ENCODE measurements around the gene HLCS. TPM values are rescaled to one million over a fixed set of nuclear protein-coding genes. Genes with fewer than 3 reads are reported as not detected.

Gene HLCS
- total RNA-seq, 1 experiment from 2014 or later = 12.7 TPM

DNA sequence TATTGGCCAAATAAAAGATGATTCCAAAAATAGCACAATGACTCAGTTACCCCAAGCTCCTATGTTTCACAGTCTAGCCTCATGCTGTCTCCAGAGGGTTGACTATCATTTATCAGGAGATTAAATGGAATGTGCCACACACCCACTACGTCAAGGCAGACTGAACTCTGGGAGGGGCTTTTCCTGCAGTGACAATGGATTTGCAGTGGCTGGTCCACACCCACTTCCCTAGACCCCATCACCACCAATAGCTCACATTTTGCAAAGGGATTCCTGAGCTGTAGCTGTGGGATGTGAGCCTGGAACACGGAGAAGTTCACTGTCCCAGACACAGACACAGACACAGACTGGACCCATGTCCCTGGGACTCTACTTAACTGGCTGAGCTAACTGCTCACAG is 77.1 kb downstream of the HLCS start:
- H2BK15ac ChIP-seq (ENCODE audit: low read depth, low read length) = no peak overlapping the region
- no peaks in the 10 kb centered on the region for H3K9me3 ChIP-seq (ENCODE audit: control insufficient read depth, low read depth, low read length)
- Mint-ChIP-seq H3K27me3 (ENCODE audit: low read depth) (no peaks in the 10 kb centered on the region; the same call in 1 of the 2 replicates), H3K36me3 (ENCODE audit: insufficient read depth in 1 of 3, low read depth in 3 of 3) (peaks cover 3 to 9% (median 8%) of the 10 kb centered on the region in 3 experiments), H3K27ac (no peak overlapping the region), H3K9me3 (peaks cover 0 to 4% of the 10 kb centered on the region in 2 experiments; a peak in 1 of 5 replicates), H3K4me1 (peaks cover 14 to 18% of the 10 kb centered on the region in 2 experiments), H3K4me3 (no peak overlapping the region)
- no peak overlapping the region for H3K9ac ChIP-seq (ENCODE audit: extremely low read depth, insufficient read length, low read length)
- H3K4ac ChIP-seq (ENCODE audit: low read depth, low read length) = no peak overlapping the region
- no peak overlapping the region for H4K5ac ChIP-seq (ENCODE audit: insufficient read length, low read depth, low read length)
- H2AFZ ChIP-seq (ENCODE audit: low read length) = no peak overlapping the region
- TF ChIP-seq CTCF (conservative IDR thresholded peaks at IDR 0.05) = no peak
- H3K27me3 ChIP-seq (ENCODE audit: insufficient read depth, low read length) = no peaks in the 10 kb centered on the region
- no peaks in the 10 kb centered on the region; the same call in 1 of the 2 replicates for H3K4me1 ChIP-seq (ENCODE audit: insufficient read depth, low read length)
- no peaks in the 10 kb centered on the region for H3K79me2 ChIP-seq (ENCODE audit: insufficient read depth, low read length)
- H3K27ac ChIP-seq (ENCODE audit: insufficient read length, low read depth, low read length) = no peak overlapping the region
- H2BK12ac ChIP-seq (ENCODE audit: insufficient read length, low read depth, low read length) = no peak overlapping the region
- no peak overlapping the region for H3K18ac ChIP-seq (ENCODE audit: insufficient read length, low read depth, low read length)
- H2BK120ac ChIP-seq (ENCODE audit: low read depth, low read length, poor library complexity, severe bottlenecking) = no peak overlapping the region
- no peak overlapping the region for H3T11ph ChIP-seq (ENCODE audit: low read length)
- no peak overlapping the region for H2AK5ac ChIP-seq (ENCODE audit: insufficient read length, low read length)
- no peaks in the 10 kb centered on the region for H3K79me1 ChIP-seq (ENCODE audit: insufficient read depth, low read depth, low read length, poor library complexity, severe bottlenecking)
- H4K91ac ChIP-seq (ENCODE audit: insufficient read length, low read depth, low read length) = no peak overlapping the region
- no peak overlapping the region for H2BK5ac ChIP-seq (ENCODE audit: insufficient read length, low read length)
- no peak overlapping the region for H3K23ac ChIP-seq (ENCODE audit: insufficient read length, low read depth, low read length)
- H4K8ac ChIP-seq (replicated peaks; ENCODE audit: insufficient read length, low read depth, low read length) = no peak overlapping the region
- H2BK20ac ChIP-seq (ENCODE audit: low read depth, low read length, poor library complexity, severe bottlenecking) = no peak overlapping the region
- H3K23me2 ChIP-seq (ENCODE audit: insufficient read length, low read depth, low read length, poor library complexity, severe bottlenecking) = no peaks in the 10 kb centered on the region
- no CpG with 5 or more reads among the region's 2 CpGs for WGBS (ENCODE audit: extremely low coverage, insufficient read length, low lambda C conversion rate)
- H3K56ac ChIP-seq (ENCODE audit: insufficient read length, low read depth, low read length) = no peak overlapping the region
- no peak overlapping the region for H3K4me2 ChIP-seq (ENCODE audit: insufficient read depth, insufficient read length, low read length)
- no peaks in the 10 kb centered on the region for H4K20me1 ChIP-seq (ENCODE audit: control insufficient read depth, insufficient read depth, insufficient read length)
- H3K14ac ChIP-seq (ENCODE audit: insufficient read depth, low read length) = no peak overlapping the region
- no peak for DNase-seq

All from H9 (cell line).